ENCODE results near the gene AFAP1L2. TPM values are rescaled to one million over a fixed set of nuclear protein-coding genes. Genes with fewer than 3 reads are reported as not detected.

The AFAP1L2 gene
- polyA plus RNA-seq, 1 donor from 2014 or later, result 0.88 TPM

- H3F3A ChIP-seq (ENCODE audit: insufficient read depth, low read length, poor library complexity, severe bottlenecking), result no peaks in the 10 kb centered on the region
- H3K4me2 ChIP-seq (ENCODE audit: low read length), result no peak overlapping the region
- H2AFZ ChIP-seq (ENCODE audit: low read depth, low read length), result no peak overlapping the region
- no peak overlapping the region for H3K9ac ChIP-seq (ENCODE audit: low read length)
- TF ChIP-seq EP300 (conservative IDR thresholded peaks at IDR 0.05; ENCODE audit: poor library complexity, severe bottlenecking), result no peak
- TF ChIP-seq RAD21 (conservative IDR thresholded peaks at IDR 0.05), result no peak
- TF ChIP-seq TAF1 (IDR thresholded peaks at IDR 0.05; ENCODE audit: low read depth), result no peak
- TF ChIP-seq CTCF (IDR thresholded peaks at IDR 0.05; ENCODE audit: poor library complexity, severe bottlenecking), result no peak
- no peak for TF ChIP-seq REST (IDR thresholded peaks at IDR 0.05; ENCODE audit: borderline replicate concordance)
- TF ChIP-seq SMC3 (conservative IDR thresholded peaks at IDR 0.05; ENCODE audit: poor library complexity), result no peak
- no peak for TF ChIP-seq EZH2 (IDR thresholded peaks at IDR 0.05; ENCODE audit: borderline replicate concordance, insufficient read depth, low read length, poor library complexity, severe bottlenecking)
- TF ChIP-seq MXI1 (conservative IDR thresholded peaks at IDR 0.05; ENCODE audit: poor library complexity, severe bottlenecking), result no peak
- TF ChIP-seq POLR2AphosphoS5 (IDR thresholded peaks at IDR 0.05), result no peak
- H4K20me1 ChIP-seq (ENCODE audit: insufficient read depth), result no peaks in the 10 kb centered on the region
- H3K9me2 ChIP-seq (ENCODE audit: insufficient read depth, low read length), result no peaks in the 10 kb centered on the region
- H3K27ac ChIP-seq (ENCODE audit: low read length), result no peak overlapping the region
- H3K9me3 ChIP-seq (ENCODE audit: low read length), result no peaks in the 10 kb centered on the region
- H3K4me3 ChIP-seq (ENCODE audit: low read length), result no peak overlapping the region
- H3K36me3 ChIP-seq (ENCODE audit: insufficient read depth, low read length), result no peaks in the 10 kb centered on the region
- H3K79me2 ChIP-seq (replicated peaks; ENCODE audit: insufficient read depth, low read length), result no peaks in the 10 kb centered on the region
- H3K27me3 ChIP-seq (ENCODE audit: insufficient read depth, low read depth, low read length), result no peaks in the 10 kb centered on the region
Measured at GRCh38 chr10:114426476-114426875, 22.2 kb upstream of the AFAP1L2 start.

GRCh38 chr10:114420811-114421485 lies 16.6 kb upstream of the AFAP1L2 start:
- H2AFZ ChIP-seq (ENCODE audit: low read depth, low read length), result no peak overlapping the region
- no peaks in the 10 kb centered on the region for H3F3A ChIP-seq (ENCODE audit: insufficient read depth, low read length, poor library complexity, severe bottlenecking)
- H4K20me1 ChIP-seq (ENCODE audit: insufficient read depth), result no peaks in the 10 kb centered on the region
- no peak overlapping the region for H3K4me3 ChIP-seq (ENCODE audit: low read length)
- TF ChIP-seq REST (IDR thresholded peaks at IDR 0.05; ENCODE audit: borderline replicate concordance) (no peak), POLR2AphosphoS5 (IDR thresholded peaks at IDR 0.05) (no peak), RAD21 (conservative IDR thresholded peaks at IDR 0.05) (no peak), TAF1 (IDR thresholded peaks at IDR 0.05; ENCODE audit: low read depth) (no peak), EZH2 (IDR thresholded peaks at IDR 0.05; ENCODE audit: borderline replicate concordance, insufficient read depth, low read length, poor library complexity, severe bottlenecking) (no peak), CTCF (IDR thresholded peaks at IDR 0.05; ENCODE audit: poor library complexity, severe bottlenecking) (no peak), MXI1 (conservative IDR thresholded peaks at IDR 0.05; ENCODE audit: poor library complexity, severe bottlenecking) (no peak)
- H3K9me2 ChIP-seq (ENCODE audit: insufficient read depth, low read length), result no peaks in the 10 kb centered on the region
- no peaks in the 10 kb centered on the region for H3K9me3 ChIP-seq (ENCODE audit: low read length)
- no peak overlapping the region for H3K4me2 ChIP-seq (ENCODE audit: low read length)
- no peaks in the 10 kb centered on the region for H3K79me2 ChIP-seq (replicated peaks; ENCODE audit: insufficient read depth, low read length)
- no peak overlapping the region for H3K9ac ChIP-seq (ENCODE audit: low read length)
- H3K27me3 ChIP-seq (ENCODE audit: insufficient read depth, low read depth, low read length), result no peaks in the 10 kb centered on the region
- no peak overlapping the region for H3K27ac ChIP-seq (ENCODE audit: low read length)
- no peaks in the 10 kb centered on the region for H3K36me3 ChIP-seq (ENCODE audit: insufficient read depth, low read length)

Measured in neural cell (in vitro differentiated cells).